ENCODE data around the gene NCAPG.
A peak's percentile ranks its signal among the peaks of the same experiment; 100 is the strongest.
"Not testable (repeated sequence)": the region's sequence is repeated elsewhere in the genome, so short reads cannot be mapped to it uniquely, and the experiment has no call there.

NCAPG gene

DNA sequence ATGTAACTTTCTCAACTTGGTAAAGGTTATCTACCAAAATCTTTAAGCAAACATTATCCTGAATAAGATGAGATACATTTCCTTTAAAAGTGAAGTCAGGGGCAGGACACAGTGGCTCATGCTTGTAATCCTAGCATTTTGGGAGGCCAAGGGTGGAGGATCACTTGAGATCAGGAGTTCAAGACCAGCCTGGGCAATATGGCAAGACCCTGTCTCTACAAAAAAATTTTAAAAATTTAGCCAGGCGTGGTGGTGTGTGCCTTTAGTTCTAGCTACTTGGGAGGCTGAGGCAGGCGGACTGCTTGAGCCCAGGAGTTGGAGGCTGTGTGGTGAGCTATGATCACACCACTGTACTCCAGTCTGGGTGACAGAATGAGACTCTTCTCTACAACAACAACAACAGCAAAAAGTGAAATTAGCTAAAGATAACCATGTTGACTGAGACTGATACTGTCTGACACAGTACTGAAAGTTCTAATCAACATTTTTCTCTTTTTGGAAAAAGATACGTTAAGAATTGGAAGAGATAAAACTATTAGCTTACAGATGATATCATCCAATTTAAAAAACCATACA is 5.1 kb upstream of the NCAPG start:
- no peak for DNase-seq

DNA sequence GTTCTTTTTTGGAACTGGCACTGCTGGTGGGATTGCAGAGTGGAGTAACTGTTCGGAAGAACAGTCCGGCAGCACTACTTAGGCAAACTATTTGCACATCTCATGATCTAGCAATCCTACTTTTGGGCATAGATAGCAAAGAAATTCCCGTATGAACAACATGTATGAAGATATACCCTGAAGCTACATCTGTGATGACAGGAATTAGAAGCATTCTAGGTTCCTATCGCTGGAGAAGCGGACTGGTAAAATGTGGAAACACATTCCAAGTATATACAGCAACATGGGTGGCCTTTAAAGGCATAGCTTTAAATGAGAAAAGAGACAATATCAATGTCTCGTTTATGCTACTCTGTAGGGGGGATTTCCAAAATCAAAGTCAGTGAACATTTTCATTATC is 3.3 kb upstream of the NCAPG start:
- no peak for DNase-seq

DNA sequence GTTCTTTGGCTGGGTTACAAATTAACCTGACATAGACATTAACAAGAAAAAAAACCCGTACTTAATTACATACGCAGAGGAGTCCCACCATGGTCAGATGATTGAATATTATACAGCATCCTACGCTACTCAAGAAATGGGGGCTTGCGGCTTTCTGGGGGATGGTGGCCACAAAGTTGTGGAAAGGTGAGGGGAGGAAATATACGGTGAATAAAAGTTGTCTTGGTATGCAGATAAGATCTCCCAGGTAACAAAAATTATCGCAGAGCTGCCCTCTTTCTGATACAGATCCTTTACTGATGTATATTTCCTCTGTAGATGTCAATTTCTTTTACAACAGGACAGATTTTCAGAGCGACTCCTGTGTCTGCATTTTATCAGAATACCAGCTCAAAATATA is 1.1 kb upstream of the NCAPG start:
- no peak for DNase-seq

DNA sequence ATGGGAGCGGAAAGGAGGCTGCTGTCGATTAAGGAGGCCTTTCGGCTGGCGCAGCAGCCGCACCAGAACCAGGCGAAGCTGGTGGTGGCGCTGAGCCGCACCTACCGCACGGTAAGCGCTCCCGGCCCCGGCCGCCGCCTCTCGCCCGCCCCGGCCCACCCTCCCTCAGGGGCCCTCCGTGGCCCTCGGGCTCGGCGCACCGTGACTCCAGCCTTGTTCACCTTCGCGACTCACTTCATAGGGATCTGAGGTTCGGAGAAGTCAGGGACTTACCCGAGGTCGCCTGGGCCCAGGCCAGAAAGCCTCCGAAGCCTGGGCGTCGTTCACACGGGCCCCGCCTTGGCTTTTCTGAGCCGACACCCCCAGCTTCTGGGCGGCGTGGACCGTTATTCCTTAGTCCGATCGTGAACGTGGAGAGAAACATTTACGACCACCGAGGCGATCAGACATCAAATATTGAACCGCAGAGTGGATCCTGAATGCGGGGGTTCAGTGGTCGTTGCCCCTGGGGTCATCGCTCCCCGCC is 362 bp downstream of the NCAPG start:
- no peak for DNase-seq

DNA sequence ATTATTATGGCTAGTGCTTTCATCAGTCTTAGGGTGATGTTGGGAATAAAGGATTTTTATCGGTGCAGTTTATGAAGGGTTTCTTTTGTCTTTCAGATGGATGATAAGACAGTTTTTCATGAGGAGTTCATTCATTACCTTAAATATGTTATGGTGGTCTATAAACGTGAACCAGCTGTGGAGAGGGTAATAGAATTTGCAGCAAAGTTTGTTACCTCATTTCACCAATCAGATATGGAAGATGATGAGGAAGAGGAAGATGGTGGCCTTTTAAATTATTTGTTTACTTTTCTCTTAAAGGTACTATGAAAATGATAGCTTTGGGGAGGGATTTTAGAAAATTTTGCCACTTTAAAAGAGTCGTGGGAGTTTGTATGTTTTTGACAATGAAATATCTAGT is 1.3 kb downstream of the NCAPG start:
- DNase-seq = no peak

DNA sequence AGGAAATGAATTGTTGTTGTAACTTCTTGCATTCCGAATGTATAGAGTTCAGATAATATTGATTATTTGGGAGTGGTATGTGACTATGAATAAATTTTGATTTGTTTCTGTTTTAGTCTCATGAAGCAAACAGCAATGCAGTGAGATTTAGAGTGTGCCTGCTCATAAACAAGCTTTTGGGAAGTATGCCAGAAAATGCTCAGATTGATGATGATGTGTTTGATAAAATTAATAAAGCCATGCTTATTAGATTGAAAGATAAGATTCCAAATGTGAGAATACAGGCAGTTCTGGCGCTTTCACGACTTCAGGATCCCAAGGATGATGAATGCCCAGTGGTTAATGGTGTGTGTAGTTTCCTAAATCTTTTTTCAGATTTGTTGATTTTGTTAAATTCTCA is 2.0 kb downstream of the NCAPG start:
- DNase-seq = no peak

DNA sequence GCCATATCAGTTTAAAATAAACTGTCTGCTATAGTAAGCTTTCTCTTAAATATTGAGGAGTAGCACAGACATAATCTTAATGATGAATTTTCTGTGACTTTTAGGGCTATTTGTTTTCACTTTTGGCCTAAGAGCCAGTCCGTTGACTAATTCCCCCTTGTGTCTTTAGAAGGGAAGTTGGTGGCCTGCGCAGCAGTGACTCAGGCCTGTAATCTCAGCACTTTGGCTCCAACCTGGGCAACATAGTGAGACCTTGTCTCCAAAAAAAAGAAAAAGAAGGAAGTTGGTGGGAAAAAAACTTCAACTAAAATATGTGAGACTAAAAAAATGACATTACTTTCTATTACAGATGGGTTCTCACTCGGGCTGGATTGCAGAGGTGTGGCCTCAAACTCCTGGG is 3.4 kb downstream of the NCAPG start:
- DNase-seq = no peak

DNA sequence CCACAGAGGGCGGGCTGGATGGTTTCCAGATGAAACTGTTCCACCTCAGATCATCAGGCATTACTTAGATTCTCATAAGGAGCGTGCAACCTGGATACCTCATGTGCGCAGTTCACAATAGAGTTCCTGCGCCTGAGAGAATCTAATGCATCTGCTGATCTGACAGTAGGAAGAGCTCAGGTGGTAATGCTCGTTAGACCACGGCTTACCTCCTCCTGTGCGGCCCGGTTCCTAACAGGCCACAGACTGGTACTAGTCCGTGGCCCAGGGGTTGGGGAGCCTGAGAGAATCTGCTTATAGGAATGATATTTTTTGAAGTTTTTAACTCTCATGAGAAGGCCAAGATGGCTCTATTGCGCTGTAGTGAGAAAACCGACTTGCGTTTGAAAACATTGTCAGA is 5.4 kb downstream of the NCAPG start:
- DNase-seq = no peak

DNA sequence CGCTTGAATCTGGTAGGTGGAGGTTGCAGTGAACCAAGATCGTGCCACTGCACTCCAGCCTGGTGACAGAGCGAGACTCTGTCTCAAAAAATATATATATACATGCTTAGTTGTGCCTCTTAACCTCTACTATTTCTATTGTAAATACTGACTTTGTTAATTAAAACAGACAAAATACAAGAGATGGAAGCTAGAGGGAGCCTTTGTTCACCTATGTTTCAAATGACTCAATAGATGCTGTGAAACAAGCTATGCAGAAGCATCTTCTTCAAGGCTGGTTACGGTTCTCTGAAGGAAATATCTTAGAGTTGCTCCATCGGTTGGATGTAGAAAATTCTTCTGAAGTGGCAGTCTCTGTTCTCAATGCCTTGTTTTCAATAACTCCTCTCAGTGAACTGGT is 6.2 kb downstream of the NCAPG start:
- DNase-seq = peak; percentile 27

DNA sequence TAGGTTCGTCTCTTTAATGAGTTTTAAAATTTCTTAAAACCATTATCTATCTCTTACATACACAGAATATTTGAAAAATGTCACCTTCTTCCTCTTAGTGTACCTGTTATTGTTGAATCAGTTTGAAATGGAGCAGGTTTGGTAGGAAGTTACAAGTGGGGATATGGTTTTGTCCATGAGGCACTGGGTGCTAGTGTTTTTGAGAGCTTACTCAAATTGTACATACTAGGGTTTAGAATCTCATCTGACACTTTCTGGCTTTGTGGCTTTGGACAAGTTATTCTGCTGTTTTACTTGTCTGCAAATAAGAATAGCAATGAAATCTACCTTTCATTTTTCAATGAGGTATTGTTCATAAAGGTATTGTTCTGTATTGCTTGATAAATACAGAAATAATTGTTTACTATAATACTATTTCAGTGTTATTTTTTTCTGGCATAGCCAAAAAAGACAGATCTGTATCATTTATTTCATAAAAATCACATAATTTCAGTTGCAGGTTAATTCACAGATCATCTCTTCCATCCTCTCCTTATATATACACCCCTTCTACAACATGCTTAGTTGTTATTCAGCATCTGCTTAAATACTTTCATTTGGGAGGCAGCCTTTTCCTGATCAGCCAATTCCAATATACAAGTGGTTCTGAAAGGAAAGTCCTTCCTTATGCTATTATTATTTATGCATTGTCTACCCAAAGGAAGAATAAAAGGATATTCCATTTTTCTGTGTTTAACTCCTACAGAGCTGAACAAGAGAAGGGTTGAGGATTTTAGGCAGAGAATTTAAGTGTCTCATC is 13.3 kb downstream of the NCAPG start:
- DNase-seq = no peak

DNA sequence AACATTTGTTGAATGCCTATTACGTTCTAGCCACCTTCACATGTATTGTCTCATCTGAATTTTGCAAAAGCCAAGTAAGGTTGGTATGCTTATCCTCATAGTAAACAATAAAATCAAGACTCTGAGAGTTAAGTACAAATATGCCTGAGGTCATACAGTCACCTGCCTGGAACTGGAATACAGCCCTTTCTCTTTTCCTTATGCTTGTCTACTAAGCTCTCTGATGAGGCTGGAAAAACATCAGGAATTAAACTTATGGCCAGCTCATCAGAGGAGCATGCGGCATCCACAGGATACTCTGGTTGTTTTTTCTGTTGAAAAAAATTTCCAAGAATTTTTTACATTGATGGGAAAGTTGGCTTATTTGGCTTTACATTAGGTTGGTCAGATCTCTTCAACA is 35.5 kb downstream of the NCAPG start:
- no peak for DNase-seq

DNA sequence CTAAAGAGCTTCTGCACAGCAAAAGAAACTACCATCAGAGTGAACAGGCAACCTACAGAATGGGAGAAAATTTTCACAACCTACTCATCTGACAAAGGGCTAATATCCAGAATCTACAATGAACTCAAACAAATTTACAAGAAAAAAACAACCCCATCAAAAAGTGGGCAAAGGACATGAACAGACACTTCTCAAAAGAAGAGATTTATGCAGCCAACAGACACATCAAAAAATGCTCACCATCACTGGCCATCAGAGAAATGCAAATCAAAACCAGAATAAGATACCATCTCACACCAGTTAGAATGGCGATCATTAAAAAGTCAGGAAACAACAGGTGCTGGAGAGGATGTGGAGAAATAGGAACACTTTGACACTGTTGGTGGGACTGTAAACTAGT is 39.5 kb downstream of the NCAPG start:
- DNase-seq = not testable (repeated sequence)

DNA sequence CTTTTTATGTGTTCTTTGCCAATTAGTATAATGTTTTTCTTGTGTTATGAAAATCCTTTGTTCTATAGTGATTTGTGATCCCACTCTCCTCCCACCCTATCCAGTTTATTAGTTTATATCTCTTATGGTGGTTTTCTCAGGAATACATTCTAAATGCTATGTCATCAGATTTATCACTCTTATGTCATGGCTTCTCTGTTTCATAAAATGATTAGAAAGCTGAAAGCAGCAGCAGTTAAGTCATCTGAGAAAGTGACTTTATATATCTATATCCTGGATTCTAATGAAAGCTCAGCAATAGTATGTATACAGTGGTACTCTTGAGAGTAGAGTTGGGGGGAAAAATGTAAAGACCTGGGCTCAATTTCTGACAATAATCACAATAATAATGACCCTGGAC is 41.2 kb downstream of the NCAPG start:
- DNase-seq = no peak

DNA sequence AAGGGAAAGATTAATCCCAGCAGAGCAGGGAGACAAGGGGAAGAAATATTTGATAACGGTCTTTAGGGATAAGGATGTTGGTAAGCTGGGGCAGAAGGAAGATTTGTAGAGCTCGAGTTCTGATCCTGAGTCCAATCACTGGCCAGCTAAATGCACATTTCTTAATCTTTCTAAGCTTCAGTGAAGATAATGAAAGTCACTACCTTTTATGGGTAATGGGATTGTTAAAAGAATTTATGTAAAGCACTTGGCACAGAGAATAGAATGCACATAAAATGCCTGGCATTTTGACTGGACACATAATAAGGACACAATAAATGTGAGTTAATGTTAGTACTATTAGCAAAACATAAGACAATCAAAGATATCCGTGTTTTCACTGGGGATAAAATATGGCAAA is 43.3 kb downstream of the NCAPG start:
- no peak for DNase-seq

DNA sequence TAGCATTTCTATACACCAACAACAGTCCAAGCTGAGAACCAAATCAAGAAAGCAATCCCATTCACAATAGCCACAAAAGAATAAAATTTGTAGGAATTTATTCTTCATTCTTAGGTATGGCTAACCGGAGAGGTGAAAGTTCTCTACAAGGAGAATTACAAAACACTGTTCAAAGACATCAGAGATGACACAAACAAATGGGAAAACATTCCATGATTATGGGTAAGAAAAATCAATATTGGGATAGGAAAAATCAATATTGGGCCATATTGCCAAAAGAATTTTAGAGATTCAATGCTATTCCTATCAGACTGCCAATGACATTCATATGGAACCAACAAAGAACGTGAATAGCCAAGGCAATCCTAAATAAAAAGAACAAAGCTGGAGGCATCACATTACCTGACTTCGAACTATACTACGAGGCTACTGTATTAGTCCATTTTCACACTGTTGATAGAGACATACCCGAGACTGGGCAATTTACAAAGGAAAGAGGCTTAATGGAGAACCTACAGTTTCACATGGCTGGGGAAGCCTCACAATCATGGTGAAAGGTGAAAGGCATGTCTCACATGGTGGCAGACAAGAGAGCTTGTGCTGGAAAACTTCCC is 49.1 kb downstream of the NCAPG start:
- no peak for DNase-seq

DNA sequence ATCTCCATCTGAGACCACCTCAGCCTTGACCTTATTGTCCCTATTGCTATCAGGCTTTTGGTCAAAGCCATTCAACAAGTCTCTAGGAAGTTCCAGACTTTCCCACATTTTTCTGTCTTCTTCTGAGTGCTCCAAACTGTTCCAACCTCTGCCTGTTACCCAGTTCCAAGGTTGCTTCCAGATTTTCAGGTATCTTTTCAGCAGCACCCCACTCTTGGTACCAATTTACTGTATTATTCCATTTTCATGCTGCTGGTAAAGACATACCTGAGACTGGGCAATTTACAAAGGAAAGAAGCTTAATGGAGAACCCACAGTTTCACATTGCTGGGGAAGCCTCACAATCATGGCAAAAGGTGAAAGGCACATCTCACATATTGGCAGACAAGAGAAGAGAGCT is 51.1 kb downstream of the NCAPG start:
- not testable (repeated sequence) for DNase-seq

DNA sequence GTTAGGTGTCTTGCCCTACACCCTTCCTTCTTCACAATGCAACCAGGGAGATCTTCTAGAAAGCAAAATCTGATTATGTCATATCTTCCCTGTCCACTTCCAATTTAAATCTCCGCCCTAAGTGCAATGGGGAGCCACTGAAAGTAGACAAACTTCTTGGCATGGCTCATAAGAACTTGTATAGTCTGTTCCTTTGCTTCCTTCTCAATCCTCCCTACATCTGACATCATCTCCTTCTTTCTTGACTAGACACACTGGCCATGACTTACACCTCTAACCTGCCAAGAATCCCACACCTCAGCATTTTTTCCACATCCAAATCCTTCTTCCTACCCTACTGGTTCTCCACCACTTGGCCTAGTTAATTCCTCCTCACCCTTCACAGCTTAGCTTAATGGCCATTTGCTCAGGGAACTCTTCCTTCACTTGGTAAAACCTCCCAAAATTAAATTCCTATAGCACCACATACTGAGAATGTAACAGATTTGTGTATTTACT is 55.1 kb downstream of the NCAPG start:
- DNase-seq = no peak

DNA sequence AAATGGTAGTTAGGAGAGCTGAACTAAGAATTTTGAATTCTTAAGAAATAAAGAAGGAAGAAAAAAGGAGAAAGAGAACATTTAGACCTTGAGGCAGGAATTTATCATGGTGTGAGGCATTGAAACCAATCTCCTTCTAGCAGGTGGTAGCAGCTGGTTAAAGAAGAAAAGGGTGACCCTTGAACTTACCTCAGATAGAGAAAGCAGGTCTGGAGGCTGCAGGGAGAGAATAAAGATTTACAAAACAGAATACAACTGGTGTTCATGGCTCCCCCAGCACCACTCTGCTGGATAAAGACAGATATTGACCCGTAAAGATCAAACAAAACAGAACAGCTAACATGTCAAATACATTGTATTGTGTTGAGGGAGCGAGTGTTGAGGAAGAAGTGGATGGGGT is 56.0 kb downstream of the NCAPG start:
- no peak for DNase-seq

DNA sequence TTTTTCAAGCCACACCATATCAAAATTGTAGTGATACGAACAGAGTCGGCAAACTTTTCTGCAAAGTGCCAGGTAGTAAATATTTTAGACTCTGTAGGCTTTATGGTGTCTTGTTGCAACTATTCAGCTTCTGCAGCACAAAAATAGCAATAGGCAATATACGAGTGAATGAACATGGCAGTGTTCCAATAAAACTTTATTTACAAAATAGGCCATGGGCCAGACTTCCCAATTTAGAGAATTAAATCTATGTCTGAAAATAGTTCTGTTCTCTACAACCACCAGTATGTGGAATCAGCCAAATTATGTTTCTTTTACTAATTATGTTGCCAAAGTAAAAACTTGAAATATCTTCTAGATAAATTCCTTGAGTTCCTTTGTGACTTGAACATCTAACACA is 56.5 kb downstream of the NCAPG start:
- no peak for DNase-seq

DNA sequence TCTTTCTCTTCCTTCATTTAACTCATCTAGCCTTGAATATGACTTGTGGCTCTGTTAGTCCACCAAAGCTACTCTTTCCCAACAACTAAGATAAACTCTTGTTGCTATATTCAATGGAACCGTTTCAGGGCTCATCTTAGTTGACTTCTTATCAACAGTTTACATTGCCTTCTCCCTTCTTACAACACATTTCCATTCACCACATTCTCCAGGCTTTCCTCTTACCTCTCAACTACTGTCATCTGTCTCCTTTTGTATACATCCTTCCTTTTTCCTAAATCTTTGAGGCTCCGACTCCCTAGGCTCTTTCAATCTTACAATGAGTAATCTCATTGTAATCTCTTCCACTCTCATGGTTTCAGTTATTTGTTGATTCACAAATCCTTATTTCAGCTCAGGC is 58.5 kb downstream of the NCAPG start:
- no peak for DNase-seq

DNA sequence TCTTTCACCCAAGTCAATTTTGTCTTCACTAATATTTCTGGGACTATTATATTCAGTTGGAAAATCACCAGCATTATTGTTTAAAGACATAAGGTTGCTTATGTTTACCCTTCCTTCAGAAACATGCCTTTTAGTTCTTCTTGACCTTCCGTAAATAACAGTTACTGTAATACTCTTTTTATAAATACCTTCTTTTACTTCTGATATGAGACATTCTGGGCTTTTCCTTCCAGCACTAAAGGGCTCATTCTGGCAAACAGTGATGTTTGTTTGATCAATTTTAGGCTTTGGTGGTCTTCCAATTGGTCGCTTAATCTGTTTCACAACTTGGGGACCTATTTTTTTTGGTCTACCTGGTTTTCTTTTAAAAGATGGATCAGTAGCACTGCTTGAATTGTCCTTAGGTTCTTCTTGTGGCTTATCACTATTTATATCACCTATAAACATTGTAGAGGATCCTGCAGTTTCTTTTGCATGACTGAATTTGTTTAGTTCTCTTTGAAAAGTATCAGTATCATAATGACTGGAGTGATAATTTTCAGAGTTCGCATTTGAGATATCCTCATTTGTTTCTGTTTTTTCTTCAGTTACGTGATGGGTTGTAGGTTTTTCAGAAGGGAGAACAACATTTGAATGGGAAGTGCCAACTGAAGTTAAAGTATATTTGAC is 64.8 kb downstream of the NCAPG start:
- no peak for DNase-seq

DNA sequence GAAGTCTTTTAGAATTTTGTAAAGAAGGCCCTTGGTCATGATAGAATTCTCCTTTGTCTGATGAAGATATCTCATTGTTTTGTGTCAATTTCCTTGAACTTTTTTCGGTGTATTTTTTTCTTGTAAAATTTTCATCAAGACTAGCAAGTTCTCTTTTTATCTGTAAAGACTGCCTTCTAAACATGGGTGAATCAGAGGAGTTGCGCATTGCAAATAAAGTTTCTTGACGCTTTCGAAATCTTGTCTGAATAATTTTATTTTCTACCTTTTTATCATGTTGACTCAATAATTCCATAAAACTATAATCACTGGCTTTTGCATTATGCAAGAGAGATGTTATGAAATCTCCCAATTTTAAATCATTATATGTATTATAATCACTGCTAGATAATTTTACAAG is 66.2 kb downstream of the NCAPG start:
- no peak for DNase-seq

DNA sequence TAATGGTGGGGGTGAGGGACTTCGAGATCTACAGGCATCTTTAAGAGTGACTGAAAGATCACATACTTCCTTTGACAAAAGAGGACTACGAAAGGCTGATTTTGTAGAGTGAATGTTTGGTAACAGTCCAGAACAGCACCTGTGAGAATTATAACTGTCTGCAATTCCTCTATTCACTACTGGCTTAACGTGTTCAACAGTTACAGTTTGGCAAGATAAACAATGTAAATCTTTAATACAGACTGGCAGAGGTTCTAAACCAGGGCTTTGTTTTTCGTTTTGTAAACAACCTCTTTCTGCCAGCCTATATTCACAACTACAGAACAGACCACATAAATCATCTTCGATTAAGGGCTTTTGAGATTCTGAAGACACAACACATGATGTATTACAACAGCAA is 66.9 kb downstream of the NCAPG start:
- DNase-seq = no peak

DNA sequence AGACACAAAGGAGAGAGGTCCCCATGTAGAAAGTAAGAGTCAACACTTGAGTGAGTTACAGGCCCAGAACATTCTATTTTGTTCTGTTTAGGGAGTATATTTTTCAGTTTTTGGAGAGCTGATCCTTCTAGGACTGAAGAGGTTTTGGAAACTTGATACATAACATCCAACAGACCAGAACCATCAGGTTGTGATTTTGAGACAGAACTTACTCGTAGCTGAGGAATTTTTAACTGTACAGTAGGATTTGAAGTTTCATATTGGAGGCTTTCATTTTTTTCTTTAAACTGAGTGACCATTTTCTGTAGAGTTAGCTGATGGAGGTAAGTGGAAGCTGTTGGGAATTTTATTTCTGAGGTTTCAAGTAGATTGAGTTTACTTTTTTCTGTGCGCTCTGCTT is 73.3 kb downstream of the NCAPG start:
- no peak for DNase-seq

Measured in NCI-H2081 treated with DMSO at 0.1 percent for 48 hours (cell line).